Heart right ventricle (tissue), 16 donors: Measurements from ENCODE around the gene TCEA2. TPM values are rescaled to one million over a fixed set of nuclear protein-coding genes. Genes with fewer than 3 reads are reported as not detected.

Source experiments
- ATAC-seq, 8 donors: fragments of 200-7000 bp; cut with Tn5 transposase; one replicate each; pipeline ENCODE4 v1.9.1; 2020; ENCODE audit warnings: mild to moderate bottlenecking in 8 of 8, moderate library complexity in 8 of 8, moderate number of reproducible peaks in 1 of 8
- DNase-seq, 2 donors: peaks; one replicate each; pipeline ENCODE4 v3.0.0-alpha.2; 2020
- H3K27ac ChIP-seq, 10 donors: fragments of 200-600 bp; sonication (generic) in 2 of 10; one replicate each; pipeline versions ENCODE4 v1.5.0 to v1.8.0; 2020 to 2022; ENCODE audit warnings: mild to moderate bottlenecking in 3 of 10
- H3K27me3 ChIP-seq, 7 donors: fragments of 200-600 bp; one replicate each; pipeline ENCODE4 v1.8.0; 2021 to 2022; ENCODE audit warnings: mild to moderate bottlenecking in 2 of 7
- H3K36me3 ChIP-seq, 9 donors: fragments of 200-600 bp; sonication (generic) in 1 of 9; one replicate each; pipeline versions ENCODE4 v1.5.0 to v1.8.0; 2020 to 2022; ENCODE audit warnings: mild to moderate bottlenecking in 2 of 9
- H3K4me1 ChIP-seq, 9 donors: fragments of 200-600 bp; sonication (generic) in 1 of 9; one replicate each; pipeline versions ENCODE4 v1.5.0 to v1.8.0; 2020 to 2022; ENCODE audit warnings: mild to moderate bottlenecking in 4 of 9
- H3K4me3 ChIP-seq, 10 donors: fragments of 200-600 bp; sonication (generic) in 2 of 10; one replicate each; pipeline versions ENCODE4 v1.5.0 to v1.8.0; 2020 to 2022; ENCODE audit warnings: mild to moderate bottlenecking in 7 of 10, moderate library complexity in 2 of 10
- H3K9me3 ChIP-seq, 11 donors: fragments of 200-600 bp in 10 of 11; sonication (generic) in 2 of 11; one replicate each; pipeline versions ENCODE4 v1.5.0 to v1.8.0; 2013 to 2022; ENCODE audit warnings: mild to moderate bottlenecking in 2 of 11, control low read depth in 1 of 11, moderate library complexity in 1 of 11
- WGBS, 2 donors: extraction: QIAGEN DNeasy Blood & Tissue Kit; methylation state at CpG; one replicate each; pipeline ENCODE4 v1.1.7; 2013; ENCODE audit warnings: inconsistent platforms in 1 of 2; 5-methylcytosine and 5-hydroxymethylcytosine counted together
- intact Hi-C, 10 donors: fragments of 100-400 bp; cut with DNase I; formaldehyde crosslinking; loops; one replicate each; pipeline versions ENCODE4 v1.11.1 to v1.14.2; 2022
- polyA plus RNA-seq, 2 donors: library from polyadenylated mRNA; stranded (reverse); fragments of 200-250 nt; gene quantifications; one replicate each; pipeline ENCODE4 v1.2.3, GENCODE V29; 2013
- total RNA-seq, 10 donors: library from RNA; stranded (reverse); fragmentation: NEBNext Ultra II Directional in 3 of 10; extraction: Animal tissue kit (Norgen Biotek cat#: 25700) in 3 of 10; gene quantifications; one replicate each; pipeline versions ENCODE4 v1.2.1 to v1.2.4, GENCODE V29; 2021 to 2023
- TF ChIP-seq, protein P1 (sequence below), 9 donors: fragments of 200-600 bp; sonication (generic) in 2 of 9; IDR thresholded peaks; one replicate each; pipeline versions ENCODE4 v1.5.0 to v1.8.0; 2021 to 2022; ENCODE audit warnings: antibody characterized with exemption in 9 of 9, mild to moderate bottlenecking in 5 of 9, moderate library complexity in 1 of 9
- donor health status: Arrhythmogenic right ventricular cardiomyopathy.
- donor health status: ischemic (EF 13 %, LVEDD 7.1; RV severe dilation, severe dysfunction).
- donor health status: healthy with polysubstance abuse.
- donor health status: DM: no; HTN: yes; CAD: no.
- donor health status: DM: no; HTN: no; CAD: no.
- donor health status: ischemic (EF 25% LVEDD 6.9; RV normal size, moderate dysfunction).
- donor health status: ischemic (EF 25% LVEDD 5.7; RV mildly dilated, moderate dysfunction).
- donor health status: healthy.
- donor health status: DM: yes; HTN: yes; CAD: no.
- donor health status: Ischemic cardiomyopathy.
- donor health status: ischemic (EF 35%, LVEDD 5.7; RV mildly dilated, moderate dysfunction).
- donor health status: nonischemic (EF 11% LVEDD 7.7; RV severe dilation, severe dysfunction).
- donor health status: DM: yes; HTN: yes; CAD: no.
- donor health status: PGD.
- donor health status: ischemic (EF 29% LVEDD 5.4; RV normal size, mild dysfunction).
- donor health status: nonischemic (EF 23%, LVEDD 6.1; RV moderate dilation, normal function).

The TCEA2 gene
- total and polyA plus RNA-seq, 12 donors: 35.0 to 54.9 (median 44.9) TPM

DNA sequence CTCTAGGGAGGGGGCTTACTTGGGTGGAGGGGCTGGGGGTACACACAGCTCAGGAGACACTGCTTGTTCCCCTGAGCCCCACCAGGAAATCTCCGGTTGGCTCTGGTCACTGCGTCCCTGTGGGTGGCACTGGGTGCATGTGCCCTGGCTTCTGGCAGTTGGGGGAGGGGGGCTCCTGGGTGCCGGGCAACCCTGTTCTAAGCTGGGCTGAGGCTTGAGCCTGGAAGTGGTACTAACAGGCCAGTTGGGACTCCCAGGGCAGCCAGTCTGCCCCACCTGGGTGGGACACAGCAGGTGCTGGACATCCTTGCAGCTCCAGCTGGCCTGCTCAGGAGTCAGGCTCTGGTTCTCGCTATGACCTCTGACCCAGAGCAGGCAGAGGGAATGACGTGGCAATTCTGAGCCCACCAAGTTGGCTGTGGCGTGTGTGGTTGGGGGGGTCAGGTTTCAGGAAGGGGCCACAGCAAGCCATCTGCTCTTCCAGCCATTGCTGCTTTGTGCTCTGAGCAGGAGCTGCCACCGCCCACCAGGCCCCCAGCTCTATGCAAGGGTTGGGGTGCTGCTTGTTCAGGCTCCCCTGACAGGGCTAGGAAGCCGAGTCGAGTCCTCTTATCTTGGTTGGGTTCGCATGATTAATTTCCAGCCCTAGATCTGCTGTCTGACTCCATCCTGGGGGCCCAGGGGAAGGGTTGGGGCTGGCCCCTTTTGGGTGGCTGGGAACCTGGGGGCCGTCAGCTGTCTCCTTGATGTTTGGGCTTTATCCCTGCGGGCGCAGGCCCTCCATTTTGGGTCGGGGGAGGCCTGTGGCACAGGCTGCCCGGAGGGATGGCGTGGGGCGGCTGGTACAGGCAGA, 26.4 kb upstream of the TCEA2 start:
- H3K27ac ChIP-seq: peak overlapping the region in 1 of 10 donors; percentile 64
- ATAC-seq (no peak), DNase-seq (no peak)
- WGBS, 2 donors: 73 to 76% methylated on average over 17 of the region's 17 CpGs
- peaks cover 0 to 37% (median 19%) of the 10 kb centered on the region in 9 donors for H3K36me3 ChIP-seq
- peaks cover 0 to 58% (median 47%) of the 10 kb centered on the region in 7 donors for H3K27me3 ChIP-seq
- H3K4me1 ChIP-seq: peaks cover 8 to 59% (median 47%) of the 10 kb centered on the region in 9 donors
- no peaks in the 10 kb centered on the region for H3K9me3 ChIP-seq
- H3K4me3 ChIP-seq: no peak overlapping the region
- intact Hi-C loops: loop anchor here in 9 of 10 donors (5.0 to 10.0 kb wide), 4 partner anchors 52 to 88 kb away; partner anchors contain the start of gene PRPF6 (in 4 of the 9)
- TF ChIP-seq, protein P1, sequence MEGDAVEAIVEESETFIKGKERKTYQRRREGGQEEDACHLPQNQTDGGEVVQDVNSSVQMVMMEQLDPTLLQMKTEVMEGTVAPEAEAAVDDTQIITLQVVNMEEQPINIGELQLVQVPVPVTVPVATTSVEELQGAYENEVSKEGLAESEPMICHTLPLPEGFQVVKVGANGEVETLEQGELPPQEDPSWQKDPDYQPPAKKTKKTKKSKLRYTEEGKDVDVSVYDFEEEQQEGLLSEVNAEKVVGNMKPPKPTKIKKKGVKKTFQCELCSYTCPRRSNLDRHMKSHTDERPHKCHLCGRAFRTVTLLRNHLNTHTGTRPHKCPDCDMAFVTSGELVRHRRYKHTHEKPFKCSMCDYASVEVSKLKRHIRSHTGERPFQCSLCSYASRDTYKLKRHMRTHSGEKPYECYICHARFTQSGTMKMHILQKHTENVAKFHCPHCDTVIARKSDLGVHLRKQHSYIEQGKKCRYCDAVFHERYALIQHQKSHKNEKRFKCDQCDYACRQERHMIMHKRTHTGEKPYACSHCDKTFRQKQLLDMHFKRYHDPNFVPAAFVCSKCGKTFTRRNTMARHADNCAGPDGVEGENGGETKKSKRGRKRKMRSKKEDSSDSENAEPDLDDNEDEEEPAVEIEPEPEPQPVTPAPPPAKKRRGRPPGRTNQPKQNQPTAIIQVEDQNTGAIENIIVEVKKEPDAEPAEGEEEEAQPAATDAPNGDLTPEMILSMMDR (IDR thresholded peaks at IDR 0.05): no peak

DNA sequence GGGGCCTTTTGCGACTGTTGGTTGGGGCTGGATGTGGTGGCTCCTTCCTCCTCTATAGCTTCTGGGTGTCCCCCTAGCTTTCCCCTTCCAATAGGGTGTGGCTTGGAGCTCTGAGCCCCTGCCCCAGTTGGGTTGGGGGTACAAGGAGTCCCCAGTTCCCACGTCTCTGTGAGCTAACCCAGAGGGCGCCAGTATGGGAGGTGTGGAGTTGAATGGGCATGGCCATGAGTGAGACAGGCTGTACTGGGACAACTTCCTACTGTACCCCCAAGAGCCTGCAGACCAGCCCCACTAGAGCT, 25.9 kb upstream of the TCEA2 start:
- Histone ChIP-seq H3K36me3 (peaks cover 0 to 32% (median 19%) of the 10 kb centered on the region in 9 donors), H3K9me3 (no peaks in the 10 kb centered on the region), H3K27ac (peak overlapping the region in 1 of 10 donors; percentile 64), H3K27me3 (peaks cover under 1 to 64% (median 52%) of the 10 kb centered on the region in 7 donors), H3K4me1 (peaks cover 13 to 65% (median 53%) of the 10 kb centered on the region in 9 donors), H3K4me3 (peak overlapping the region in 1 of 10 donors; percentile 66)
- intact Hi-C loops: loop anchor here in 9 of 10 donors (5.0 to 10.0 kb wide), 4 partner anchors 52 to 88 kb away; partner anchors contain the start of gene PRPF6 (in 4 of the 9)
- no peak for ATAC-seq
- DNase-seq: no peak
- 80 to 81% methylated on average over 3 of the region's 3 CpGs for WGBS, 2 donors
- TF ChIP-seq, protein P1 (IDR thresholded peaks at IDR 0.05): no peak

DNA sequence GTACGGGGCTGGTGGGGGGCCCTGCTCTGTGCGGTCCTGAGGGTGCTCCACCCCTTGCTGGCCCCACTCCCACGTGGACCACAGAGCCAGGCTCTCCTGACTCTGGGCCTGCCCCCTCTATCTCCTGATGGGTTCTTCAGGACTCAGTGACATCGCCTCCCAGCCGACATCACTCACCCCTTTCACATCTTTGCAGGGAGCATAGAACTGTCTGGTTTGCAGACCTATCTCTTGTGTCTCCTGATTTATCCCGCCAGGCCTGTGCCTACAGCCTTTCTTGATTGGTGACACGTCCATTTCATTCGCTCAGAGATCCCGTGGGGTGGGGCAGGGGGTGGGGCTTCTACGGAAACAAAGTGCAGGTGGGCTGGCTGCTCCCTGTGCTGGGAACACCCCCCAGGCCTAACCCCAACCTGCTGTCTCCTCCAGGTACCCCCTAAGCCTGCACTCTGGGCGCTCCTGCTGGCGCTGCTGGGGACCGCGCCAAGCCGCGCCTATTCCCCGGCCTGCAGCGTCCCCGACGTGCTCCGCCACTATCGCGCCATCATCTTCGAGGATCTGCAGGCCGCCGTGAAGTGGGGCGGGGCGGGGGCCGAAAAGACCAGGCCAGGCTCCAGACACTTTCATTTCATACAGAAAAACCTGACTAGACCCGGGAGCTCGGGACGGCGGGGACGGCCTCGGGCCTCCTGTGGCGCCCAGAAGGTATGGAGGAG, 25.3 kb upstream of the TCEA2 start:
- Histone ChIP-seq H3K27me3 (peaks cover 3 to 68% (median 56%) of the 10 kb centered on the region in 7 donors), H3K27ac (peak overlapping the region in 8 of 10 donors; percentile 80 to 96 (median 85)), H3K36me3 (peaks cover 0 to 27% (median 18%) of the 10 kb centered on the region in 9 donors), H3K4me1 (peaks cover 17 to 68% (median 56%) of the 10 kb centered on the region in 9 donors), H3K9me3 (no peaks in the 10 kb centered on the region), H3K4me3 (peak overlapping the region in 9 of 10 donors; percentile 30 to 66 (median 58))
- 8 to 11% methylated on average over 36 of the region's 36 CpGs for WGBS, 2 donors
- DNase-seq: no peak
- no peak for ATAC-seq
- intact Hi-C loops: loop anchor here in 9 of 10 donors (2.0 to 10.0 kb wide), 6 partner anchors 19 to 87 kb away; partner anchors contain the start of gene PRPF6 (in 4 of the 9)
- TF ChIP-seq, protein P1 (IDR thresholded peaks at IDR 0.05): no peak

DNA sequence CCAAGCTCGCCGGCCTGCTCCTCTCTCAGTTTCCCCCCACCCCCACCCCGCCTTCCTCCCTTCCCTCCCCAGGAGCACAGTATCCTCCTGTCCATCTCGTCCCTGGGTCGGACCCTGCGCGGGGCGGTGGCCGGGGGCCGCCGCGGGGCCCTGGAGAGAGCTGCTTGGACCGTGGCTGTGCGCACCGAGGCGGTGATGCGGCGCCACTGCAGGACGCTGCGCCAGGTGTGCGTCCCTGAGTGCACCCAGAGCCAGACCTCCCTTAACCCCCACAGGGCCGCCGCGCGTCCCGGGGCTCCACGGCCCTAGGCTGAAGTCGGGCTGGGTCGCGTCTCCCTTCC, 24.8 kb upstream of the TCEA2 start:
- H3K36me3 ChIP-seq: peaks cover 0 to 21% (median 12%) of the 10 kb centered on the region in 9 donors
- H3K4me1 ChIP-seq: peaks cover 17 to 68% (median 56%) of the 10 kb centered on the region in 9 donors
- peaks cover 3 to 71% (median 58%) of the 10 kb centered on the region in 7 donors for H3K27me3 ChIP-seq
- TF ChIP-seq, protein P1 (IDR thresholded peaks at IDR 0.05): no peak
- peak overlapping the region in 9 of 10 donors; percentile 80 to 96 (median 85) for H3K27ac ChIP-seq
- H3K9me3 ChIP-seq: no peaks in the 10 kb centered on the region
- peak overlapping the region in 9 of 10 donors; percentile 30 to 66 (median 58) for H3K4me3 ChIP-seq
- 2% methylated on average over 23 to 30 of the region's 30 CpGs for WGBS, 2 donors
- DNase-seq: no peak
- intact Hi-C loops: loop anchor here in 9 of 10 donors (2.0 to 10.0 kb wide), 6 partner anchors 19 to 87 kb away; partner anchors contain the start of gene PRPF6 (in 4 of the 9)
- peak in 2 of 8 donors; percentile 1 for ATAC-seq
